ENCODE data around the gene SLC39A7.
"Not testable (repeated sequence)": the region's sequence is repeated elsewhere in the genome, so short reads cannot be mapped to it uniquely, and the experiment has no call there.

- TF ChIP-seq, protein P1, sequence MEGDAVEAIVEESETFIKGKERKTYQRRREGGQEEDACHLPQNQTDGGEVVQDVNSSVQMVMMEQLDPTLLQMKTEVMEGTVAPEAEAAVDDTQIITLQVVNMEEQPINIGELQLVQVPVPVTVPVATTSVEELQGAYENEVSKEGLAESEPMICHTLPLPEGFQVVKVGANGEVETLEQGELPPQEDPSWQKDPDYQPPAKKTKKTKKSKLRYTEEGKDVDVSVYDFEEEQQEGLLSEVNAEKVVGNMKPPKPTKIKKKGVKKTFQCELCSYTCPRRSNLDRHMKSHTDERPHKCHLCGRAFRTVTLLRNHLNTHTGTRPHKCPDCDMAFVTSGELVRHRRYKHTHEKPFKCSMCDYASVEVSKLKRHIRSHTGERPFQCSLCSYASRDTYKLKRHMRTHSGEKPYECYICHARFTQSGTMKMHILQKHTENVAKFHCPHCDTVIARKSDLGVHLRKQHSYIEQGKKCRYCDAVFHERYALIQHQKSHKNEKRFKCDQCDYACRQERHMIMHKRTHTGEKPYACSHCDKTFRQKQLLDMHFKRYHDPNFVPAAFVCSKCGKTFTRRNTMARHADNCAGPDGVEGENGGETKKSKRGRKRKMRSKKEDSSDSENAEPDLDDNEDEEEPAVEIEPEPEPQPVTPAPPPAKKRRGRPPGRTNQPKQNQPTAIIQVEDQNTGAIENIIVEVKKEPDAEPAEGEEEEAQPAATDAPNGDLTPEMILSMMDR (IDR thresholded peaks at IDR 0.05): not testable (repeated sequence)
- not testable (repeated sequence) for TF ChIP-seq MYC (IDR thresholded peaks at IDR 0.05; ENCODE audit: borderline replicate concordance, low read length); CHD2 (IDR thresholded peaks at IDR 0.05; ENCODE audit: low read length, partially characterized antibody); HDAC2 (IDR thresholded peaks at IDR 0.05); POLR2A (IDR thresholded peaks at IDR 0.05; ENCODE audit: low read length); RNF2 (IDR thresholded peaks at IDR 0.05; ENCODE audit: borderline replicate concordance, low read depth); JUNB (IDR thresholded peaks at IDR 0.05); ZC3H11A (IDR thresholded peaks at IDR 0.05)
- TF ChIP-seq, protein P2, sequence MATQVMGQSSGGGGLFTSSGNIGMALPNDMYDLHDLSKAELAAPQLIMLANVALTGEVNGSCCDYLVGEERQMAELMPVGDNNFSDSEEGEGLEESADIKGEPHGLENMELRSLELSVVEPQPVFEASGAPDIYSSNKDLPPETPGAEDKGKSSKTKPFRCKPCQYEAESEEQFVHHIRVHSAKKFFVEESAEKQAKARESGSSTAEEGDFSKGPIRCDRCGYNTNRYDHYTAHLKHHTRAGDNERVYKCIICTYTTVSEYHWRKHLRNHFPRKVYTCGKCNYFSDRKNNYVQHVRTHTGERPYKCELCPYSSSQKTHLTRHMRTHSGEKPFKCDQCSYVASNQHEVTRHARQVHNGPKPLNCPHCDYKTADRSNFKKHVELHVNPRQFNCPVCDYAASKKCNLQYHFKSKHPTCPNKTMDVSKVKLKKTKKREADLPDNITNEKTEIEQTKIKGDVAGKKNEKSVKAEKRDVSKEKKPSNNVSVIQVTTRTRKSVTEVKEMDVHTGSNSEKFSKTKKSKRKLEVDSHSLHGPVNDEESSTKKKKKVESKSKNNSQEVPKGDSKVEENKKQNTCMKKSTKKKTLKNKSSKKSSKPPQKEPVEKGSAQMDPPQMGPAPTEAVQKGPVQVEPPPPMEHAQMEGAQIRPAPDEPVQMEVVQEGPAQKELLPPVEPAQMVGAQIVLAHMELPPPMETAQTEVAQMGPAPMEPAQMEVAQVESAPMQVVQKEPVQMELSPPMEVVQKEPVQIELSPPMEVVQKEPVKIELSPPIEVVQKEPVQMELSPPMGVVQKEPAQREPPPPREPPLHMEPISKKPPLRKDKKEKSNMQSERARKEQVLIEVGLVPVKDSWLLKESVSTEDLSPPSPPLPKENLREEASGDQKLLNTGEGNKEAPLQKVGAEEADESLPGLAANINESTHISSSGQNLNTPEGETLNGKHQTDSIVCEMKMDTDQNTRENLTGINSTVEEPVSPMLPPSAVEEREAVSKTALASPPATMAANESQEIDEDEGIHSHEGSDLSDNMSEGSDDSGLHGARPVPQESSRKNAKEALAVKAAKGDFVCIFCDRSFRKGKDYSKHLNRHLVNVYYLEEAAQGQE (IDR thresholded peaks at IDR 0.05): not testable (repeated sequence)
- TF ChIP-seq, protein P3, sequence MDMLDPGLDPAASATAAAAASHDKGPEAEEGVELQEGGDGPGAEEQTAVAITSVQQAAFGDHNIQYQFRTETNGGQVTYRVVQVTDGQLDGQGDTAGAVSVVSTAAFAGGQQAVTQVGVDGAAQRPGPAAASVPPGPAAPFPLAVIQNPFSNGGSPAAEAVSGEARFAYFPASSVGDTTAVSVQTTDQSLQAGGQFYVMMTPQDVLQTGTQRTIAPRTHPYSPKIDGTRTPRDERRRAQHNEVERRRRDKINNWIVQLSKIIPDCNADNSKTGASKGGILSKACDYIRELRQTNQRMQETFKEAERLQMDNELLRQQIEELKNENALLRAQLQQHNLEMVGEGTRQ (IDR thresholded peaks at IDR 0.05): not testable (repeated sequence)
- TF ChIP-seq, protein P4, sequence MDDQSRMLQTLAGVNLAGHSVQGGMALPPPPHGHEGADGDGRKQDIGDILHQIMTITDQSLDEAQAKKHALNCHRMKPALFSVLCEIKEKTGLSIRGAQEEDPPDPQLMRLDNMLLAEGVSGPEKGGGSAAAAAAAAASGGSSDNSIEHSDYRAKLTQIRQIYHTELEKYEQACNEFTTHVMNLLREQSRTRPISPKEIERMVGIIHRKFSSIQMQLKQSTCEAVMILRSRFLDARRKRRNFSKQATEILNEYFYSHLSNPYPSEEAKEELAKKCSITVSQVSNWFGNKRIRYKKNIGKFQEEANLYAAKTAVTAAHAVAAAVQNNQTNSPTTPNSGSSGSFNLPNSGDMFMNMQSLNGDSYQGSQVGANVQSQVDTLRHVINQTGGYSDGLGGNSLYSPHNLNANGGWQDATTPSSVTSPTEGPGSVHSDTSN (IDR thresholded peaks at IDR 0.05): not testable (repeated sequence)
These were observed 25.9 kb downstream of the SLC39A7 start for GRCh38 chr6:33226503-33227120.
